Diencephalon (tissue), 1 donor: ENCODE data around the gene PRDX4. TPM values are rescaled to one million over a fixed set of nuclear protein-coding genes. Genes with fewer than 3 reads are reported as not detected.

ENCODE experiments used
- total RNA-seq: library from RNA; depleted of rRNA; stranded (reverse); fragments of >200 nt; gene quantifications from one replicate; pipeline ENCODE4 v1.2.3, GENCODE V29; 2014

PRDX4 gene
- 52.4 TPM for total RNA-seq

DNA sequence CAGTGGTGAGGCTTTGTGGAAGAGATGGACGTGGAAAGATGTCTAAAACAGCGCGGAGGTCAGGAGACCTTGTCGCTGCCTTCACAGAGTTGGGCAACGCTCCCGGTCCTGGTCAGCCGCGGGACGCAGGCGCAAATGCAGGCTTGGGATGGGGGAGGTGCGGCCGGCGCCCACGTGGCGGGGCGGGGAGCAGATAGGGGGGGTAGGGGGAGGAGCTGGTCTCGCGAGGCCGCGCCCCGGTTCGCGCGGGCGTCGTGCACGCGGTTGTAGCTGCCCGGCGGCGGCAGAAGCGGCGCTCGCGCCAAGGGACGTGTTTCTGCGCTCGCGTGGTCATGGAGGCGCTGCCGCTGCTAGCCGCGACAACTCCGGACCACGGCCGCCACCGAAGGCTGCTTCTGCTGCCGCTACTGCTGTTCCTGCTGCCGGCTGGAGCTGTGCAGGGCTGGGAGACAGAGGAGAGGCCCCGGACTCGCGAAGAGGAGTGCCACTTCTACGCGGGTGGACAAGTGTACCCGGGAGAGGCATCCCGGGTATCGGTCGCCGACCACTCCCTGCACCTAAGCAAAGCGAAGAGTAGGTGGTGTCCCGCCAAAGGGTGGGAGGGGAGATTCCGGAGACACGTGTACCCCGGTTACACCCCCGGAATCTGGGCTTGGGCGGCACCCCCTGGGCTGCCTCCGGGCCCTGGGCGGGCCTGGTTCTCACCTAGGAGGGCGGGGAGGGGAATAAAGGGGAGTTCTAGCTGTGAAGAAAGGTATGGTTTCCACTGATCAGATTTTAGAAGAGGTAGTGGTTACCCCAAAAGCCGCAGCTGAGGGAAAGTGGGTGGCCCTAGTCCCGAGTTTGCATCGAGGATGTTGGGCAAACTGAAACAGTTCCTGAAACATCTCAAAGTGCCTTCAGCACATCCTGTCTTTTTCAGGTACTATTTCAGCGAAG is at the start of gene PRDX4:
Gene PRDX4 (plus strand): TSS at position 255 of the 939 bp plus-strand sequence. CDS start 78 bp downstream, at position 333.

Other genes with a start within 250 kb of the PRDX4 start
- gene ACOT9, start 75.8 kb downstream of the PRDX4 start, total RNA-seq, result 32.3 TPM
- 64.8 TPM for gene SAT1, start 115.7 kb downstream of the PRDX4 start, total RNA-seq
- gene APOO, start 240.4 kb downstream of the PRDX4 start, total RNA-seq, result 33.0 TPM
- 0.23 TPM for gene CXorf58, start 240.5 kb downstream of the PRDX4 start, total RNA-seq